ENCODE results near the gene SCAPER. TPM values are rescaled to one million over a fixed set of nuclear protein-coding genes. Genes with fewer than 3 reads are reported as not detected.

Gene SCAPER
- total RNA-seq, 4 donors from 2014 or later = 23.5 to 27.7 (median 24.2) TPM

GRCh38 chr15:76678766-76679165, 226.4 kb downstream of the SCAPER start:
- TF ChIP-seq, protein P1, sequence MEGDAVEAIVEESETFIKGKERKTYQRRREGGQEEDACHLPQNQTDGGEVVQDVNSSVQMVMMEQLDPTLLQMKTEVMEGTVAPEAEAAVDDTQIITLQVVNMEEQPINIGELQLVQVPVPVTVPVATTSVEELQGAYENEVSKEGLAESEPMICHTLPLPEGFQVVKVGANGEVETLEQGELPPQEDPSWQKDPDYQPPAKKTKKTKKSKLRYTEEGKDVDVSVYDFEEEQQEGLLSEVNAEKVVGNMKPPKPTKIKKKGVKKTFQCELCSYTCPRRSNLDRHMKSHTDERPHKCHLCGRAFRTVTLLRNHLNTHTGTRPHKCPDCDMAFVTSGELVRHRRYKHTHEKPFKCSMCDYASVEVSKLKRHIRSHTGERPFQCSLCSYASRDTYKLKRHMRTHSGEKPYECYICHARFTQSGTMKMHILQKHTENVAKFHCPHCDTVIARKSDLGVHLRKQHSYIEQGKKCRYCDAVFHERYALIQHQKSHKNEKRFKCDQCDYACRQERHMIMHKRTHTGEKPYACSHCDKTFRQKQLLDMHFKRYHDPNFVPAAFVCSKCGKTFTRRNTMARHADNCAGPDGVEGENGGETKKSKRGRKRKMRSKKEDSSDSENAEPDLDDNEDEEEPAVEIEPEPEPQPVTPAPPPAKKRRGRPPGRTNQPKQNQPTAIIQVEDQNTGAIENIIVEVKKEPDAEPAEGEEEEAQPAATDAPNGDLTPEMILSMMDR (IDR thresholded peaks at IDR 0.05; ENCODE audit: low read depth) = no peak

DNA sequence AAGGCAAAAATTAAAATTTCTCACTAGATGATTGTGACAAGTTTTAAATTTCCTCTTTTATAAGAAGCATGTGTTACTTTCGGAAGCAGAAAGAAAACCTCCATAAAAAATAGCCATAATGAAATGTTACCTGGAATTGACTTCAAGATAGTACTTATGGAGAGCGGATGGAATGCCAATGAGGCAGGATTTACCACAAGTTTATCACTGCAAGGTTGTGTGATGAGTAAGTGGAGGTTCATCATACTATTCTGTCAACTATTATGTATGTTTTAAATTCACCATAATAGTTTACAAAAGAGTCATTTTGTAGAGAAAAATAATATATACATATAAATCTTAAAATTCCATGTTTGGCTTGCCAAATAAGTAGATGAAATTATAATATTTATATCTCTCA, 230.3 kb downstream of the SCAPER start:
- TF ChIP-seq, protein P1 (IDR thresholded peaks at IDR 0.05; ENCODE audit: low read depth) = no peak

GRCh38 chr15:76669521-76670207, 235.5 kb downstream of the SCAPER start:
- TF ChIP-seq, protein P1 (IDR thresholded peaks at IDR 0.05; ENCODE audit: low read depth) = no peak

- TF ChIP-seq, protein P1 (IDR thresholded peaks at IDR 0.05; ENCODE audit: low read depth) = no peak
These were observed 236.2 kb downstream of the SCAPER start for GRCh38 chr15:76668900-76669299.

- TF ChIP-seq, protein P1 (IDR thresholded peaks at IDR 0.05; ENCODE audit: low read depth) = no peak
These were observed 237.0 kb downstream of the SCAPER start for GRCh38 chr15:76667943-76668715.

DNA sequence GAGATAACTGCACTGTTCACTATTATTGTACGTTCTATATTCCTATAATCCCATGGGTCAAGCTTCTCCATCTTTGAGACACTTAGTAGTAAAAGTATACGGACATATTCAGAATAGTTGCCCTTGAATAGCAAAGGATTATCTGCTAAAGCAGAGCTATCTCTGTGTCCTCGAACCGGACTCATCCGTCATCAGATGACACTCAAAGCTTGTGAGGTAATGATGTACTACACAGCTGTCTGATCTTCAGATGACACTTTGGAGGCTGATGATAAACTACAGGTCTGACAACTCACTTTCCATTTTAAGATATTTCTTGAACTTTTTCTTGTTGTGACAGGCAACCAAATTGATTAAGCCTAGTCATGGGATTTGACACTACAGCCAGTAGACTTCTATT, 240.2 kb downstream of the SCAPER start:
- TF ChIP-seq, protein P1 (IDR thresholded peaks at IDR 0.05; ENCODE audit: low read depth) = no peak

DNA sequence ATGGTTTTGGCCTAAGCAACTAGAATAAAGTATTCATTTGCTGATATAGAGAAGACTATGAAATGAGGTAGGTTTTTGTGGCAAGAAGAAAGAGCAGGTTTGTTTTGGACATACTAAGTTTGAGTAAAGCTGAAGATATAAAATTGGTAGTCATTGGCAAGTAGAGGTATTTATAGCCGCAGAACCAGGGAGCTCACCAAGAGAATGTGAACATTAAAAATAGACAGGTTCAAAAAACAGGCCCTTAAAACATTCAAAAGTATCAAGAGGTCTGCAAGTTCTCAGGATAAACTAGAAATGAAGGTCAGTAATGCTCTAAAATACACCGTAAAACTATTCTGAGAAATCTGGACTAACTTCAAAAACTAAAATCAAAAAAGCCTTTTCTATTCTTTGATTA, 240.7 kb downstream of the SCAPER start:
- TF ChIP-seq, protein P1 (IDR thresholded peaks at IDR 0.05; ENCODE audit: low read depth) = no peak
